ENCODE measurements around the gene CTTNBP2NL.

Gene CTTNBP2NL

GRCh38 chr1:112395821-112396652, at the start of gene CTTNBP2NL:
TSS of gene CTTNBP2NL (plus strand) at chr1:112396214. CDS start at chr1:112416166, 19,952 bp downstream.
- DNase-seq, result peak; percentile 97

- DNase-seq, result no peak
Observed at GRCh38 chr1:112346801-112347350, 49.1 kb upstream of the CTTNBP2NL start.

- no peak for DNase-seq
Observed at GRCh38 chr1:112356765-112357164, 39.2 kb upstream of the CTTNBP2NL start.

- DNase-seq, result no peak
Observed at GRCh38 chr1:112357467-112357866, 38.5 kb upstream of the CTTNBP2NL start.

DNA sequence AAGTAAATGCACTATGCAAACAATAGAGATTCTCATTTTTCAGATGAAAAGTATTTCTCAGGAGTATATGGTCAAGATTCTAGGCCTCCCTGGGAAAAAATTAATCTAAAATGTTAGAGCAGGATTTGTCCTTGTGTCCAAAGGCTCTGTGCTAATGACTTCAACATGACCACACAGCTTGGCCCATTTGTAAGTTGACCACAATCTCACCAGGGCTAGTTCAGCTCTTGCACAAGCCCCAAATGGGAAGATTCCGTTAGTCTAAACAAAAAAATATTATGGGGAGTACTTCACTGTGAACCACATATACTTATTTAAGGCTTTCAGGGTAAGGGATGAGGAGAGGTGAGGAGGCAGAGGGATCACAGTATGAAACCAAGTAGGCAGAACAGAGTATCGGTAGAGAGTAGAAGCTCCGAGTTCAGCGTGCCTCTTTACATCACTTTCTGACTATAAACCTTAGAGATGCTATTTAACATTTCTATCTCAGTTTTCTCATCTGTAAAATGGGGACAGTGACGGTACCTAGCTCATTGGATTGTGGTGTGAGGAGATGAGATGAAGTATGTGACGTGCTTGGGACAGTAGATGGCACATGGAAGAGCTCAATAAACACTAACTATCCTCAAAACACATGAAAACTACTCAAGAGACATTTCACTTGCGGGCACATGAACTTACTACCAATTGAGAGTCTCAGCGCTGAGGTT, 37.8 kb upstream of the CTTNBP2NL start:
- DNase-seq, result no peak

- DNase-seq, result peak; percentile 55
Observed at GRCh38 chr1:112358798-112359408, 37.1 kb upstream of the CTTNBP2NL start.

DNA sequence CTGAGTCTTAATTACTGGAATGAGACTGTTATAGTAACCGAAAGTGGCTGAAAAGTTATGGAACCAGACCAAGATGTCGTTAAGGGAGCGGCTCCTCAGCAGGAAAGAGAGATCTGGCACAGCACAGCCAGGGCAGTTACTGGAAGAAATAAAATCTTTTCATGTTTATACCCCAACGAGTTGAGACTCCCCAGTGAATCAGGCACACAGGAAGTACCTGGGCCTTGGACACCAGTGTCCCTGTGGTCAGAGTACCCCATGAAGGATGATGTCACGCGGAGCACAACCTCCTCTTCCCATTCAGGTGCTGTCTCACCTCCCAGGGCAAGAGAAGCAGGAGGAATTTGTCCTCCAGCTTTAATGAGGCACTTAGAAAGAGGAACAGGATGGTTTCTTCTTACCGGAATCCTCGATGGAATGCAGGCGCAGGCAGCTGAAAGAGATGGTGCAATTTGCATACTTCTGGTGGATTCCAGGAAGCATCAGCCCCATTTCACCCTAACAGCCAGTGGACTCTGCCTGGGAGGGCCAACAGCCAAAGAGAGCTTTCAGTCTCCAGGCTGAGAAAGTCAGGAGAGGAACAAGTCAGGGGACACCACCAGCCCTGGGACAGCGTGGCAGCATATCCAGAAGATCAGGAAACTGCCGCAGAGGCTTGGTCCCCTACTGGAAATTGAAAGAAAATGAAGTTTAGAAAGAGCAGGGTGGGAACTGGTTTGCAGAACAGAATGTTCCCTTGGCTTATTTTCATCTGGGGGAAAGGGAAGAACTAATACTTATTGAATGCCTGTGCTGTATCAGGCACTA, 35.9 kb upstream of the CTTNBP2NL start:
- DNase-seq, result no peak

DNA sequence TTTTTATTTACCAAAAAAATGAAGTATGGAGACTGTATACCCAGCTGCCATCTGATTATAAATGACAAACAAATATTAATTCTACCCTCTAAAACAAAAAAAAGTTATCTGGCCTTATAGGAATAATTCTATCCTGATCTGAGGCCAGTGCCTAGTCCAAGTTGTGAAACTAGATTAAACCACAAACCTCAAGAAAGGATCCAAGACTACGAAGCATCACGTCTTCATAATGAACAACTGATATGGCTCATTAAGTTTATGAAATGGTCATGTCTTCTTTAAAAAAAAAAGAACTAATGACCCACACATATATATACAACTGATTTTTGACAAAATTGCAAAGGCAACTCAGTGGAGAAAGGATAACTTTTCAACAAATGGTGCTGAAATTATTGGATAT, 32.4 kb upstream of the CTTNBP2NL start:
- no peak for DNase-seq

GRCh38 chr1:112368198-112368597, 27.8 kb upstream of the CTTNBP2NL start:
- no peak for DNase-seq

DNA sequence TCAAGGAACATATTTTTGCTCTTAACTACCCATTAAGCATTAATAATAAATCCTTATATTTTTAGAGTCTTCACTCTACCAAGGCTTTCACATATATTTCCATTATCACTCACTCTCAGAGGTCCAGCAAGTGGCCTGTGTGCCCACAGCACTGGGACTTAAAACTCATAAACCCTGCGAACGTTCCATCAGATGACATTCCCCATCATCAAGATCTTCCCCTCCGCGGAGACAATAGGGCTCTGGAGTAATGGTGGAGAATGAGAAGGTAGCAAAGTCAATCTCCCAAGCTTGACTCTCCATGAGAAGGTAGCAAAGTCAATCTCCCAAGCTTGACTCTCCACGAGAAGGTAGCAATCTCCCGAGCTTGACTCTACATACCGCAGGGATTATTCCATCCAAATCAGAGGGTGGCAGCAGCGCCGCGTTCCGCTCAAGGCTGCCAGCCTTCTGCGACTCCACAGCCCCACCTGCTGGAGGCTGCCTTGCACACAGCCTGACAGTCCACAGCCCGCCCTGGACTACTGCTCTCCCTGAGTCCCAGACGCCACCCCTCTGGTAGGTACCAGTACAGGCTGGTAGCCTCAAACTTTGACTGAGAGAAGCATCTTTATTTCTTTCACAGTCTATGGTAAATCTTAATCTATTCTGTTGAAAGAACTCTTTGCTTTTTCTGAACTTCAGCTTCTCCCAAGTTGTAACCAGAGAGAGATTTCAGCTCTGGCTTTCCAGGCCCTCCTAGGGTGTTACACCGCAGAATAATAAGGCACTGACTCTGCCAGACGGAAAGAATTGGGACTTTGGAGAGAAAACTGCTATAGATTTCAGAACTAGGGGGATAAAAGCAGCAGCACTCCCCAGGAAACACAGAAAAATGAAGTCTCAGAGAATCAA, 26.4 kb upstream of the CTTNBP2NL start:
- peak; percentile 73 for DNase-seq

DNA sequence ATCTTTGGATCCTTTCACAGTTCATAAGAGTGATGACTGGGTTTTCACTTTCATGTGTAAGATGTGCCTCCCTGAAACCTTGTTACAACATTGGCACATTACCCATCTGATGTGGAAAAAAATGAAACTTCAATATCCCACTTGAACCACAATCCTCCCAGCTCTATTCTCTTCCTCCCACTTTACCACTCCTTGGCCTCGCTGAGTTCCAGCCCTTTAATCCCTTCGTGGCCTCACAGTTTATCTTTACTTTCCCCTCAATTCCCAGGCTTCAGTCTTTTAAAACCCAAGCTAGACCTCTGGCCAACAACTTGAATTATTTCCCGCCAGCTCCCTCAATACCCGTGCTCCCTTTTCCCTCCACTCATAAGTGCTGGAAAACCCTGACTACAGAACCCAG, 25.0 kb upstream of the CTTNBP2NL start:
- no peak for DNase-seq

GRCh38 chr1:112371775-112372174, 24.2 kb upstream of the CTTNBP2NL start:
- DNase-seq, result no peak

- no peak for DNase-seq
Observed at GRCh38 chr1:112373806-112374205, 22.2 kb upstream of the CTTNBP2NL start.

- DNase-seq, result no peak
Observed at GRCh38 chr1:112375701-112376100, 20.3 kb upstream of the CTTNBP2NL start.

- DNase-seq, result no peak
Observed at GRCh38 chr1:112380356-112380755, 15.7 kb upstream of the CTTNBP2NL start.

- DNase-seq, result no peak
Observed at GRCh38 chr1:112381324-112382076, 14.5 kb upstream of the CTTNBP2NL start.

DNA sequence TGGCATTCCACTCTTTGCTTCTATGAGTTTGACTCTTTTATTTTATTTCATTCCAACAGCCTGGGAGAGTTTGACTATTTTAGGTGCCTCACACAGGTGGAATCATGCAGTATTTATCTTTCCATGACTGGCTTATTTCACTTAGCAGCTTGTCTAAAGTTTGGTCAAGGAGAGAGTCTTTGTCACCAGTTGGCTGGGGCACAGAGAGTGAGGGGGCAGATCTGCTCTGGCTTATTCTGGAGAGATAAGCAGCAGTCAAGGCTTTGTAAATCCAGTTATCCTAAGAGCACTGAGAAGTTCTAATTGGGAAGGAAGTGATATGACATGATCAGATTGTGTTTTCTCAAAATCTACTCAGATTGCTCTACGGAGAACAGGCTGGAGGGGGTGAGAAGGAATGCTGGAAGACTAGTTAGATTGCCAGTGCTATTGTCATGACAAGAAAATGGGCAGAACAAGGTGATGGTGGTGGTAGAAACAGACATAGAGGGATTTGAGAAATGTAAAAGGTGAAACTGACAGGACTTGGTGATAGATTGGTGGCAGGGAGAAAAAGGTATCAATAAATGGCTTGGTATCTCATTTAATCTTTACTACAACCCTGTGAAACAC, 12.1 kb upstream of the CTTNBP2NL start:
- no peak for DNase-seq

DNA sequence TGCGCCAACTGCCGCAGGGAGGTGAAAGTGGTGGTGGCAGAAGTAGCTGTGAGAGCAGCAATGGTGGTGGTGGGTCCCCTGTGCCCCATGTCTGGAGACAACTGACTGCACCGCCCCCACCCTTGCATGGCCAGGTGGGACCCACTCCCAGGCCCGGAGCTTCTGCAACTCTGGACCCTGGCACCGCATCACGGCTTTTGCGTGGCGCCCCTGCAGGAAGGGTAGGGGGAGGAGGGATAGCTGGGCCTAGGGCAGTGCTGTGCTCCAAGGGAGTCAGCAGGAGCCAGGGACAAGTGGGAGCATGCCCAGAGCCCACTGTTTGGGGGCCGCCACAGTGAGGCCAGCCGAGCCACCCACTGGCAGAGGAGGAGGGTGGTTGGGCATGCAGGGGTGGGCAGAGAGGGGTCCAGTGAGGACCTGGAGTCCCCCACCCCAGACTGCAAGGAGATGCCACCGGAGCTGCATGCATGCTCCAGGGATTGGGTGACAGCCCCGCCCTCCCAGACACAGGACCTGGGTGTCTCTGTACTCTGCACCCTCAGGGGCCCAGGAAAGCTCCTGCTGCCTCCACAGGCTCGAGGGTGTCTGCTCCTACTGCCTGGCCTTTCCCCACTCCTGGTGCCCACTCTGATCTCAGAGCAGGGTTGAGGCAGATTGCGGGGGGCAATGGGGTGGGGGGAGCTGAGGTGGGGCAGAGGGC, 9.8 kb upstream of the CTTNBP2NL start:
- DNase-seq, result no peak

- no peak for DNase-seq
Observed at GRCh38 chr1:112386731-112387346, 9.2 kb upstream of the CTTNBP2NL start.

All from NCI-H146 (cell line).